Dermis lymphatic vessel endothelial cell (primary cell): ENCODE data around the gene KRTAP10-7. TPM values are rescaled to one million over a fixed set of nuclear protein-coding genes. Genes with fewer than 3 reads are reported as not detected.

Source experiments
- total RNA-seq: library from RNA; depleted of rRNA; stranded (reverse); fragments of >200 nt; gene quantifications from 2 replicates; pipeline ENCODE4 v1.2.1, GENCODE V29; 2014

KRTAP10-7 gene
- total RNA-seq: not detected in 2 replicates

DNA sequence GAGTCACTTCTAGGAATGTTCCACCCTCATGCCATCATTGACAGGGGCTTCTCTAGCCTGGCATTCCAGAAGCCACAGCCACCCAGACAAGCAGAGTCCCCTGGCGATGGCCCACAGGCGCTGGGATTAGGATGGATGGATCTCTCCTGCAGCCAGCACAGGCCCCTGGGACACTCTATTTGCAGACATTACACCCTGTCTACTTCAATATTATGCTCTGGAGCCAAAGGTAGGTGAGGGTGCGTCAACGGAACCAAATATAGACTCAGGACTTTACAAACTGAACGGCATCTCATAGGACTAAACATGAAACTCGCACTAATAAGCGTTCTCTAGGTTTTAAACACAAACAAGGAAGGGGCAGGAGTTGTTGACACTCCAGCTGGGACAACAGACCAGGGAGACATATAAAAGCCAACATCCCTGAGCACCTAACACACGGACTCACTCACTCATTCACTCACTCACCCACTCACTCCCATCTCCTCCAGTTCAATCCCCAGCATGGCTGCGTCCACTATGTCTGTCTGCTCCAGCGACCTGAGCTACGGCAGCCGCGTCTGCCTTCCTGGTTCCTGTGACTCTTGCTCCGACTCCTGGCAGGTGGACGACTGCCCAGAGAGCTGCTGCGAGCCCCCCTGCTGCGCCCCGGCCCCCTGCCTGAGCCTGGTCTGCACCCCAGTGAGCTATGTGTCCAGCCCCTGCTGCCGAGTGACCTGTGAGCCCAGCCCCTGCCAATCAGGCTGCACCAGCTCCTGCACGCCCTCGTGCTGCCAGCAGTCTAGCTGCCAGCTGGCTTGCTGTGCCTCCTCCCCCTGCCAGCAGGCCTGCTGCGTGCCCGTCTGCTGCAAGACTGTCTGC lies at the start of gene KRTAP10-7:
KRTAP10-7 (plus strand) TSS at position 480 of the 861 bp plus-strand sequence; CDS start at position 505, 25 bp downstream.

DNA sequence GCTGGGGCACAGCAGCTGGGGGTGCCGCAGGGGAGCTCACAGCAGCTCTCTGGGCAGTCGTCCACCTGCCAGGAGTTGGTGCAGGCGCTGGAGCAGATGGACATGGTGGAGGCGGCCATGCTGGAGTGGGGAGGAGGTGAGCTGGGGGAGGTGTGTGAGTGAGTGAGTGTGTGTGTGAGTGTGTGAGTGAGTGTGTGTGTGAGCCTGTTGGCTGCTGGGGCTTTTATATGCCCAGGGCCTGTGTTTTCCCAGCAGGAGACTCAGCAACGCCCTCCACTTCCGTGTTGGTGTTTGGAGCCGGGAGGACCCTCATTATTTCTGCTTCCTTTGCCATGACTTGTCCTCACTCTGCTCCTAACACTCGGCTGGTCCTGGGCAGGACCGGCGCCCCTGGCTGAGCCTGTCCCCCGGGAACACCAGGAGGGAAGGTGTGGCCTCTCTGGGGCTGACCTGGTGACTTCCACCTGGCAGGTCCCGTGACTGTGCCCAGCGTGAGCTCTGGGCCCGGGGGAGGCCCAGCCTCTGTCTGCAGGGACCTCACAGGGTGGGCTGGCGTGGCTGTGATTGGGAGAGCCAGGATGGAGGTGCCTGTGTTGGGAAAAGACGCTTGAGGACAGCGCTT lies 48.9 kb upstream of the KRTAP10-7 start, which contains the start of gene KRTAP10-2:
KRTAP10-2 (minus strand) TSS at position 166 of the 622 bp plus-strand sequence; CDS start at position 119, 47 bp downstream.

DNA sequence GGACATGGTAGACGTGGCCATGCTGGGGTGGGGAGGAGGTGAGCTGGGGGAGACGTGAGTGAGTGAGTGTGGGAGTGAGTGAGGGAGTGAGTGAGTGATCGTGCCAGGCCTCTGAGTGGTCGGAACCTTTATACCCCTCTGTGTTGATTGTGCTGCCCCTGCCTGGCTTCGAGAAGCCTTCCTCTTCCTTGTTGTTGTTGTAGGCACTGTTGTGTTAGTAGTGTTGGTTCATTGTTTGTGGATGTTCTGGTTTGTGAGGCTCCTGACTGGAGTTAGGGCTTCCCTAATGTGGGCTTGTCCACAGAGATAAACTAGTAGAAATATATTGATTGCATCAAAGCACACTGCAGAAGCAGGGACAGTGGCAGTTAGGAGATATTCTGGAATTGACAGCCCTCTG lies 41.7 kb upstream of the KRTAP10-7 start, which contains the start of gene KRTAP10-3:
KRTAP10-3 (minus strand) TSS at position 101 of the 400 bp plus-strand sequence; CDS start at position 21, 80 bp downstream.

GRCh38 chr21:44573630-44574456 lies 26.6 kb upstream of the KRTAP10-7 start, which contains the start of gene KRTAP10-4:
KRTAP10-4 (plus strand) TSS chr21:44573729; CDS start chr21:44573759, 30 bp downstream.

GRCh38 chr21:44580231-44580821 lies 20.1 kb upstream of the KRTAP10-7 start, which contains the start of gene KRTAP10-5:
KRTAP10-5 (minus strand) TSS chr21:44580604; CDS start chr21:44580578, 26 bp downstream.

DNA sequence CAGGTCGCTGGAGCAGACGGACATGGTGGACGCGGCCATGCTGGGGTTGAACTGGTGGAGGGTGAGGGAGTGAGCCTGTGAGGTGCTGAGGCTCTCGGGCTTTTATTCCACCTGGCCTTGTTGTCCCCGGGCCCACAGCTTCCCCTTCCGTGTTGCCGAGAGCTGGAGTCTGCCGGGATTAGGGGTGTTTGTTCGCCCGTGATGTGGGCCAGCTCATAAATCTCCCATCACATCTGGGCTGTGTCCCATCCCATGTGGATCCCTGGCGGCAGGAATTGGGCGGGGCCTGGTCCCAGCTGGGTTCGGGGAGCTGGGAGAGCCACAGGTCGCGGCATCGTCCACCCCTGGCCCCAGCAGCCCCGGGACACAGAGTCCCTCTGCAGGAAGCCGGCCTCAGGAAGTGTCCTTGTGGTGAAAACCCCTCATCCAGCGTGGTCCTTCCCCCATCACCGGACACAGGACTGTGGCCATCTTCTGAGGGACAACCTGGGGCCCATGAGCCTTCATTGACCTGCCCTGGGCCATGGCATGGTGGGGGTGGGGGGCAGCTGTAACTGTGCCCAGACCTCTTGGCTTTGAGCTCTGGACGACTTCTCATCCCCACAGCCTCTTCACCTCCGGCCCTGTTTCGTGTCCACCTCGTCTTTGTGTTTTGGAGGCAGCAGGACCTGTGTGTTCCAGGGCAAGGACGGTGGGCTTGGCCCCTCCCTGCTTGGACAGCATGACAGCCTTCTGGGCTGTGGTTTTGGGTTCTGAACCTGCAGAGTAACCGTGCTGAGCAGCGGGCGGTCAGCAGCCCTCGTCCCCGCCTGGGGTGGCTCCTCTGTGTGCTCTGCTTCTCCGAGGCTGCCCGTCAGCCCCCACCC lies 7.7 kb upstream of the KRTAP10-7 start, which contains the start of gene KRTAP10-6:
KRTAP10-6 (minus strand) TSS at position 60 of the 866 bp plus-strand sequence; CDS start at position 39, 21 bp downstream.

DNA sequence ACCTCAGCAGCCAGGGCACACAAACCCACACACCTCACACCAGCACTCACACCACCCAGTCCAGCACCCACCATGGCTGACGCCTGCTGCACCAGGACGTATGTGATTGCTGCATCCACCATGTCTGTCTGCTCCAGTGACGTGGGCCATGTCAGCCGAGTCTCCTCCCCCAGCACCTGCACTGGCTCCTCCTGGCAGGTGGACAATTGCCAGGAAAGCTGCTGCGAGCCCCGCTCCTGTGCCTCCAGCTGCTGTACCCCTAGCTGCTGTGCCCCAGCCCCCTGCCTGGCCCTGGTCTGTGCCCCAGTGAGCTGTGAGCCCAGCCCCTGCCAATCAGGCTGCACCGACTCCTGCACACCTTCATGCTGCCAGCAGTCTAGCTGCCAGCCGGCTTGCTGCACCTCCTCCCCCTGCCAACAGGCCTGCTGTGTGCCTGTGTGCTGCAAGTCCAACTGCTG lies 11.7 kb downstream of the KRTAP10-7 start, which contains the start of gene KRTAP10-8:
KRTAP10-8 (plus strand) TSS at position 51 of the 458 bp plus-strand sequence; CDS start at position 73, 22 bp downstream.

DNA sequence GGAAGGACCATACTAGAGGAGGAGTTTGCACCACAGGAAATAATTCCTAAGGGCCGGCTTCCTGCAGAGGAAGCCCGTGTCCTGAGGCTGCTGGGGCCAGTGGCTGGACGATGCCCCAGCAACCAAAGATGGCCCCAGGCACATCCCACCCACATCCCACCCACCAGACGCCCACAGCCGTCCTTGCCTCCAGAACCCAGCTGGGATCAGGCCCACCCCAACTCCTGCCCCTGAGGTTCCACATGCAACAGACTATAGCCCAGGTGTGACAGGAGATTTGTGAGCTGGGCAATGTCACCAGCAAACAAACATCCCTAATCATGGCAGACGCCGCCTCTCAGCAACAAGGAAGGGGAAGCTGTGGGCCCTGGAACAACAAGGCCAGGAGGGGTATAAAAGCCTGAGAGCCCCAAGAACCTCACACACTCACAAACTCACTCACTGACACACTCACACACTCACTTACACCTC lies 26.3 kb downstream of the KRTAP10-7 start, which contains the start of gene KRTAP10-9:
KRTAP10-9 (plus strand) TSS at position 421 of the 471 bp plus-strand sequence. CDS start 79 bp downstream, outside the sequence.

DNA sequence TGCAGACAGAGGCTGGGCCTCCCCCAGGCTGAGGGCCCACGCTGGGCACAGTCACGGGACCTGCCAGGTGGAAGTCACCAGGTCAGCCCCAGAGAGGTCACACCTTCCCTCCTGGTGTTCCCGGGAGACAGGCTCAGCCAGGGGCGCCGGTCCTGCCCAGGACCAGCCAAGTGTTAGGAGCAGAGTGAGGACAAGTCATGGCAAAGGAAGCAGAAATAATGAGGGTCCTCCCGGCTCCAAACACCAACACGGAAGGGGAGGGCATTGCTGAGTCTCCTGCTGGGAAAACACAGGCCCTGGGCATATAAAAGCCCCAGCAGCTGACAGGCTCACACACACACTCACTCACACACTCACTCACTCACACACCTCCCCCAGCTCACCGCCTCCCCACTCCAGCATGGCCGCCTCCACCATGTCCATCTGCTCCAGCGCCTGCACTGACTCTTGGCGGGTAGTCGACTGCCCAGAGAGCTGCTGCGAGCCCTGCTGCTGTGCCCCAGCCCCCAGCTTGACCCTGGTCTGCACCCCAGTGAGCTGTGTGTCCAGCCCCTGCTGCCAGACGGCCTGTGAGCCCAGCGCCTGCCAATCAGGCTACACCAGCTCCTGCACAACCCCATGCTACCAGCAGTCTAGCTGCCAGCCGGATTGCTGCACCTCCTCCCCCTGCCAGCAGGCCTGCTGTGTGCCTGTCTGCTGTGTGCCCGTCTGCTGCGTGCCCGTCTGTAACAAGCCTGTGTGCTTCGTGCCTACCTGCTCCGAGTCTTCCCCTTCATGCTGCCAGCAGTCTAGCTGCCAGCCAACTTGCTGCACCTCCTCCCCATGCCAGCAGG lies 36.8 kb downstream of the KRTAP10-7 start, which contains the start of gene KRTAP10-10:
KRTAP10-10 (plus strand) TSS at position 339 of the 833 bp plus-strand sequence; CDS start at position 401, 62 bp downstream.

DNA sequence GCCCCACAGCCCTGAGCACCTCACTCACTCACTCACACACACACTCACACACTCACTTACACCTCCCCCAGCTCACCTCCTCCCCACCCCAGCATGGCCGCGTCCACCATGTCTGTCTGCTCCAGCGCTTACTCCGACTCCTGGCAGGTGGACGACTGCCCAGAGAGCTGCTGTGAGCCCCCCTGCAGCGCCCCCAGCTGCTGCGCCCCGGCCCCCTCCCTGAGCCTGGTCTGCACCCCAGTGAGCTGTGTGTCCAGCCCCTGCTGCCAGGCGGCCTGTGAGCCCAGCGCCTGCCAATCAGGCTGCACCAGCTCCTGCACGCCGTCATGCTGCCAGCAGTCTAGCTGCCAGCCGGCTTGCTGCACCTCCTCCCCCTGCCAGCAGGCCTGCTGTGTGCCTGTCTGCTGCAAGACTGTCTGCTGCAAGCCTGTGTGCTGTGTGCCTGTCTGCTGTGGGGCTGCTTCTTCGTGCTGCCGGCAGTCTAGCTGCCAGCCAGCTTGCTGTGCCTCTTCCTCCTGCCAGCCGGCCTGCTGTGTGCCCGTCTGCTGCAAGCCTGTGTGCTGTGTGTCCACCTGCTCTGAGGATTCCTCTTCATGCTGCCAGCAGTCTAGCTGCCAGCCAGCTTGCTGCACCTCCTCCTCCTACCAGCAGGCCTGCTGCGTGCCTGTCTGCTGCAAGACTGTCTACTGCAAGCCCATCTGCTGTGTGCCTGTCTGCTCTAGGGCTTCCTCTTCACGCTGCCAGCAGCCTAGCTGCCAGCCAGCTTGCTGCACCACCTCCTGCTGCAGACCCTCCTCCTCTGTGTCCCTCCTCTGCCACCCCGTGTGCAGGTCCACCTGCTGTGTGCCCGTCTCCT lies 46.2 kb downstream of the KRTAP10-7 start, which contains the start of gene KRTAP10-11:
KRTAP10-11 (plus strand) TSS at position 49 of the 856 bp plus-strand sequence; CDS start at position 94, 45 bp downstream.

Other genes starting within 250 kb of the KRTAP10-7 start
- 0.22 and 0.43 TPM in 2 replicates for gene TRPM2, start 247.0 kb upstream of the KRTAP10-7 start, total RNA-seq
- 0.86 and 0.98 TPM in 2 replicates for gene LRRC3, start 145.1 kb upstream of the KRTAP10-7 start, total RNA-seq
- not detected in 2 replicates for gene KRTAP10-1, start 60.4 kb upstream of the KRTAP10-7 start, total RNA-seq
- gene KRTAP10-2, start 49.1 kb upstream of the KRTAP10-7 start, total RNA-seq: not detected in 2 replicates
- not detected in 2 replicates for gene KRTAP10-3, start 41.8 kb upstream of the KRTAP10-7 start, total RNA-seq
- not detected in 2 replicates for gene KRTAP10-4, start 26.9 kb upstream of the KRTAP10-7 start, total RNA-seq
- not detected in 2 replicates for gene KRTAP10-5, start 20.0 kb upstream of the KRTAP10-7 start, total RNA-seq
- under 0.01 TPM in 1 of 2 replicates, not detected in the other for gene KRTAP10-6, start 8.1 kb upstream of the KRTAP10-7 start, total RNA-seq
- not detected in 2 replicates for gene KRTAP10-8, start 11.5 kb downstream of the KRTAP10-7 start, total RNA-seq
- not detected in 2 replicates for gene KRTAP10-9, start 26.5 kb downstream of the KRTAP10-7 start, total RNA-seq
- gene KRTAP10-10, start 36.8 kb downstream of the KRTAP10-7 start, total RNA-seq: not detected in 2 replicates
- gene KRTAP10-11, start 45.8 kb downstream of the KRTAP10-7 start, total RNA-seq: not detected in 2 replicates
- not detected in 2 replicates for gene KRTAP12-4, start 54.1 kb downstream of the KRTAP10-7 start, total RNA-seq
- gene KRTAP12-3, start 57.3 kb downstream of the KRTAP10-7 start, total RNA-seq: not detected in 2 replicates
- not detected in 2 replicates for gene KRTAP12-2, start 66.3 kb downstream of the KRTAP10-7 start, total RNA-seq
- not detected in 2 replicates for gene KRTAP12-1, start 81.6 kb downstream of the KRTAP10-7 start, total RNA-seq
- not detected in 2 replicates for gene KRTAP10-12, start 96.6 kb downstream of the KRTAP10-7 start, total RNA-seq
- gene TSPEAR, start 111.0 kb downstream of the KRTAP10-7 start, total RNA-seq: 0.26 and 0.54 TPM in 2 replicates
- 63.6 and 87.8 TPM in 2 replicates for gene UBE2G2, start 201.2 kb downstream of the KRTAP10-7 start, total RNA-seq
- 78.0 and 81.8 TPM in 2 replicates for gene SUMO3, start 217.5 kb downstream of the KRTAP10-7 start, total RNA-seq